ENCODE results near the gene P2RX2.

The P2RX2 gene

DNA sequence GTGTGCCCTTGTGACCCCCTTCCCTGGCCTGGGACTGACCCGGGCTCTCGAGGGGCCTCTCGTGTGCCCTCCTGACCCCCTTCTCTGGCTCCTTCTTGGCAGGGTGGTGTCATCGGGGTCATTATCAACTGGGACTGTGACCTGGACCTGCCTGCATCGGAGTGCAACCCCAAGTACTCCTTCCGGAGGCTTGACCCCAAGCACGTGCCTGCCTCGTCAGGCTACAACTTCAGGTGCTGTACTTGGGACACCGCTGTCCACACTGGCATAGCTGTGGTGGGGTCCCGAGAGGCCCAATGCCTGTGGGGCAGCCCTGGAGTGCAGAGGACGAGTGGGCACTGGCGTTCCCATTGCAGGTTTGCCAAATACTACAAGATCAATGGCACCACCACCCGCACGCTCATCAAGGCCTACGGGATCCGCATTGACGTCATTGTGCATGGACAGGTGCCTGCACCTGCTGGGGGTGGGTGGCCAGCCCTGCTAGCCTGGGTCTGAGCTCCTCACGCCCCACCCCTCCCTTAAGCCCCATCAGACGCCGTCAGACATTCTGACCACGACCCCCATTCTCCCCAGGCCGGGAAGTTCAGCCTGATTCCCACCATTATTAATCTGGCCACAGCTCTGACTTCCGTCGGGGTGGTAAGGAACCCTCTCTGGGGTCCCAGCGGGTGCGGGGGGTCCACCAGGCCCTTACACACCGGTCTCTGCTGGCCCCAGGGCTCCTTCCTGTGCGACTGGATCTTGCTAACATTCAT is 2.5 kb downstream of the P2RX2 start:
- H3K4me1 Mint-ChIP-seq = peaks cover 10% of the 10 kb centered on the region
- no peak overlapping the region for H3K4me3 Mint-ChIP-seq
- peaks cover 10% of the 10 kb centered on the region for H3K36me3 Mint-ChIP-seq (ENCODE audit: insufficient read depth)
- no peaks in the 10 kb centered on the region for H3K9me3 Mint-ChIP-seq
- ATAC-seq (replicated peaks; ENCODE audit: extremely low read depth, poor library complexity, severe bottlenecking) (no peak), DNase-seq (ENCODE audit: low spot score in 2 of 2) (no peak)
- no peak overlapping the region for H3K27ac Mint-ChIP-seq (ENCODE audit: low read depth)
- peaks cover 23% of the 10 kb centered on the region for H3K27me3 Mint-ChIP-seq

DNA sequence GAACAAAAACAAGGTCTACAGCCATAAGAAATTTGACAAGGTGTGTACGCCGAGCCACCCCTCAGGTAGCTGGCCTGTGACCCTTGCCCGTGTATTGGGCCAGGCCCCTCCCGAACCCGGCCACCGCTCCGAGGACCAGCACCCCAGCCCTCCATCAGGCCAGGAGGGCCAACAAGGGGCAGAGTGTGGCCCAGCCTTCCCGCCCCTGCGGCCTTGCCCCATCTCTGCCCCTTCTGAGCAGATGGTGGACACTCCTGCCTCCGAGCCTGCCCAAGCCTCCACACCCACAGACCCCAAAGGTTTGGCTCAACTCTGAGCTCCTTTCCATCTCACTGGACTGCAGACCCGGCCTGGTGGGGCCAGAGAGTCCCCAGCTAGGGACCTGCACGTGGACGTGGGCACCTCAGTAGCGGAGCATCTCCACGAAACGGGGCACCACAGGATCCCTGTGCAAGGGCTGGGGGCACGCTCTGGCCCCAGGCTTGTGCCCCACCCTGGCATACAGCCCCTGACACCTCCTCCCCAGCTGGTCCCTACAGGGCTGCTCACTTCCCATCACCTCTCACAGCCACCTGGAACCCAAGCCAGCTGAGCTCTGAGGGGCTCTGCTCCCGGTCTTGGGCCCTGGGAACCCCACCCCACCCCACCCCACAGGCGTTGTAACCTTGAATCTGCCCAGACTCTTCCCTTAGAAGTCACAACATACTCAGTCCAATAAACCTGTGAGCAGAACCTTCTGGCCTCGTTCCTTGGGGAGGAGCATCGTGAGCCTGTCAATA is 3.3 kb downstream of the P2RX2 start:
- H3K36me3 Mint-ChIP-seq (ENCODE audit: insufficient read depth) = peaks cover 10% of the 10 kb centered on the region
- DNase-seq (ENCODE audit: low spot score in 2 of 2) (no peak), ATAC-seq (replicated peaks; ENCODE audit: extremely low read depth, poor library complexity, severe bottlenecking) (no peak)
- H3K9me3 Mint-ChIP-seq = no peaks in the 10 kb centered on the region
- H3K27ac Mint-ChIP-seq (ENCODE audit: low read depth) = peak overlapping the region; percentile 76
- peaks cover 16% of the 10 kb centered on the region for H3K27me3 Mint-ChIP-seq
- peaks cover 10% of the 10 kb centered on the region for H3K4me1 Mint-ChIP-seq
- no peak overlapping the region for H3K4me3 Mint-ChIP-seq

DNA sequence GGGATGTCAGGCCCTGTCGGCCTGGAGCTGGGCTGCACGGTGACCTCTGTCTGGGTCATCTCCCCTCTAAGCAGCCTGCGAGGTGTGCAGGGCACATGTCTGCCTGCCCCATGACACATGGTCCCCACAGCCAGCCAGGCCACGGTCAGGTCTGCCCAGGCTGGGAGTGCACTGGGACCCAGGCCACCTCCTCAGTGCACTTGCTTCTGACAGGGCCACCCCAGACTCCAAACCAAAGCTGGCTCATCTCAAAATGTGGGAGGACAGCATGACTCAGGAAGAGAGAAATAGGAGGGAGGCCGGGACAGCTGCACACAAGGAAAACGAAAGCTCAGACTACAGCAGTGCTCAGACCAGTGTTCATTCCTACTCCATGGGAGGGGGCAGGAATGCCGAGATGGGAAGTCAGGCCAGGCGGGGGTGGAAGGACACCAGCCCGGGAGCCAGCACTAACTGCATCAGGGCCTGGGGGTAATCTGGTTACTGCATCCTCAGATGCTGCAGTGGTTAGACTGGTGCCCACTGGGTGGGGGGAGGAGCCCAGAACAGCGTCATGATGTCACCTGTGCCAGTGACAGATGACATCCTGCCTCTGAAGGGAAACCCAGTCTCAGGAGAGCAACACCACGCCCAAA is 4.0 kb downstream of the P2RX2 start:
- Mint-ChIP-seq H3K27me3 (peaks cover 9% of the 10 kb centered on the region), H3K9me3 (no peaks in the 10 kb centered on the region), H3K4me3 (no peak overlapping the region), H3K36me3 (ENCODE audit: insufficient read depth) (peaks cover 10% of the 10 kb centered on the region), H3K4me1 (peaks cover 8% of the 10 kb centered on the region), H3K27ac (ENCODE audit: low read depth) (peak overlapping the region; percentile 76)
- no peak for ATAC-seq (replicated peaks; ENCODE audit: extremely low read depth, poor library complexity, severe bottlenecking)
- DNase-seq (ENCODE audit: low spot score in 2 of 2) = no peak

DNA sequence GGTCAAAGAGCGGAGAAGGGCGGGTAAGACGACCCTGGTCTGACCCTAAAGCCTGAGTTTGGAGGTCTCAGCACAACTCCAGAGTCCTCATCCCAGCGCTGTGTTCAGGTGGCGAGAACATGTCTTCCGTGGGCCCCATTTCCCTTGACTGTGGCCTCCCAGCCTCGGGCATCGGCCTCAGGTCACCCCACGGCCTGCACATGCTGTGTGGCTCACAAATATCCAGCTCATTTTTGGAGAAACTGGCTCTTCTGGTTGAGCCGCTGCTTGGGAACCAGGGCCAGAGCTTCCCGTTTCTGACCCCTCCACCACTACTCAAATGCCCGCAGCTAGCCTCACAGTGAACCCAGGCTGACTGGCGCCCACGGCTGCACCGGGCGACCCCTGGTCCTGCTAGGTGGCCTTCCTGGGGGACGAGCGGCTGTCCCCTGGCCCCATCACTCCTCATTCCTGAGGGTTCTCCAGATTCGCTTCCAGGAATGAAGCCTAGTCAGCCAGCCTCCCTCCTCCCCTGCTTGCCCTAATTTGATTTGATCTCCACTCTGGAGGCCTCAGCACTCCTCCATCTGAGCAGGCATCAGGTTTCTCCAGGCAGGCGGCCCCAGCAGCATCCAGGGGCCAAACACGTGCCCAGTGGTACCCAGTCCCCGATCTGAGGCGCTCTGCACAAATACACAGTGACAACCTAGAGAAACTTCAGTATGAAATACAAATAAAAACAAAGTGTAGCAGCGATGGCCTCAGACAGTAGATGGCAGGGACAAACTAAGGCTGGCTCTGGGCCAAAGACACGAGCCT is 4.7 kb downstream of the P2RX2 start:
- H3K27me3 Mint-ChIP-seq = peaks cover 2% of the 10 kb centered on the region
- H3K4me1 Mint-ChIP-seq = peaks cover 3% of the 10 kb centered on the region
- ATAC-seq (replicated peaks; ENCODE audit: extremely low read depth, poor library complexity, severe bottlenecking) (no peak), DNase-seq (ENCODE audit: low spot score in 2 of 2) (no peak)
- peaks cover 10% of the 10 kb centered on the region for H3K36me3 Mint-ChIP-seq (ENCODE audit: insufficient read depth)
- no peak overlapping the region for H3K4me3 Mint-ChIP-seq
- H3K9me3 Mint-ChIP-seq = no peaks in the 10 kb centered on the region
- peak overlapping the region; percentile 76 for H3K27ac Mint-ChIP-seq (ENCODE audit: low read depth)

DNA sequence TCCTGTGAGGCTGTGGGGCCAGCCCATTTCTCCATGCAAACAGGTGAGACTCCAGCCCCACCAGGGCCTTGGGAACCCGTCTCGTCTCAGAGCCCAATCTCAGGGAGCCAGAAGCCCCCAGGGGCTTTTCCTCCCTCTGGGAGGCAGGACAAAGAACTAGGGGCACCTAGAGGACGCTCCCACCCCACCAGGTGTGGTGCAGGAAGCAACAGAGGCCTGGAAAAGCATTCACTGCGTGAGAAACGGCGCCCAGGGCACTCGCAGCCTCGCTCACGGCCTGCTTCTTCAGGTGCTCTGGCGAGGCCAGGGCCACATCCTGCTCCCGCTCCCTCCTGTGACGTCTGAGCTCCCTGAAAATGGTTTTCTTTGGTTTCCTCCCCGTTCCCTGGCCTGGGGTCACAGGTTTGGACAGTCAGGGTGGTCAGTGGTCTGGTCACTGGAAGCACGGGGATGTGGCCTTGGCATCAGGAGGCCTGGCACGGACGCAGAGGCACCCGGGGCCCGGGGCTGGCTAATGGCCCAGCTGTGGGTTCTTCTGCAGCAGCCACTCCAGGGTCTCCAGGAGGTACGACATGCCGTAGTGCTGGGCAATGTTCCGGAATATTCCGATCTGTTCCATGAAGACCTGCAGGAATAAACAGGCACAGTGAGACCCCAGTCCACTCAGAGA is 5.7 kb downstream of the P2RX2 start:
- Mint-ChIP-seq H3K4me1 (peaks cover 3% of the 10 kb centered on the region), H3K4me3 (no peak overlapping the region), H3K27ac (ENCODE audit: low read depth) (no peak overlapping the region), H3K27me3 (no peaks in the 10 kb centered on the region), H3K9me3 (no peaks in the 10 kb centered on the region), H3K36me3 (ENCODE audit: insufficient read depth) (peaks cover 10% of the 10 kb centered on the region)
- no peak for DNase-seq (ENCODE audit: low spot score in 2 of 2)
- ATAC-seq (replicated peaks; ENCODE audit: extremely low read depth, poor library complexity, severe bottlenecking) = no peak

DNA sequence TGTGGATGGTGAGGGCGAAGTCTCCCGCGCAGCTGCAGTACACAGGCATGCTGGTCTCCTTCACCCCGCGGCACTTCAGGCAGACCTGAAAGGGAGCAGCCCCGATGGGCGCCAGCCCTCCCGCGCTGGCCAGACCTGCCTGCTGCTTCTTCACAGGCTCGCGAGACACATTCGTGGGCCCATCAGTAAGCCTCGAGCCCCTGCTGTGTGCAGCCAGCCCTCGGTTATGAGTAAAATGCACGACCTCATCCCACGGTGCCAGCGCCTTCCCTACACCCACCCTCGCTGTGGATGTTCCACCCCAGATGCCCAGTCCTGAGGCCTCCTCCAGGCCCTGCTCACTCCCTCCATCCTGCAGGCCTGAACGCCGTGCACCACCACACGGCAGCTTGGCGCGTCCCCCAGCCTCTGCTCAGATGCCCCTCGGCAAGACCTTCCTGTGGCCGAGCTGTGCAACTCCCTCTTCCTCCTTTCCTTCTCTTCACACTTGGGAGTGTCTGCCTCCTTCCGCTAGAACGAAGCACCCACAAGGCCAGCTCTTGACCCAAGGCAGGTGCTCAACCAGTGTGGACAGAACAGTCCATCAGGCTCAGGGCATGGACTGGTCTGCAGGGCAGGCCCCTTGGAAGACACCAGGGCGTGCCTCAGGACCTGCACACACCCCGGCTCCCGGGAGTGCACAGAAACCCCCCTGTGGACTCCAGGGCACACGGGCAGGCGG is 6.5 kb downstream of the P2RX2 start:
- H3K4me1 Mint-ChIP-seq = peaks cover 3% of the 10 kb centered on the region
- H3K9me3 Mint-ChIP-seq = no peaks in the 10 kb centered on the region
- H3K27me3 Mint-ChIP-seq = no peaks in the 10 kb centered on the region
- peaks cover 14% of the 10 kb centered on the region for H3K36me3 Mint-ChIP-seq (ENCODE audit: insufficient read depth)
- no peak for DNase-seq (ENCODE audit: low spot score in 2 of 2)
- peak overlapping the region; percentile 71 for H3K27ac Mint-ChIP-seq (ENCODE audit: low read depth)
- no peak overlapping the region for H3K4me3 Mint-ChIP-seq
- no peak for ATAC-seq (replicated peaks; ENCODE audit: extremely low read depth, poor library complexity, severe bottlenecking)

DNA sequence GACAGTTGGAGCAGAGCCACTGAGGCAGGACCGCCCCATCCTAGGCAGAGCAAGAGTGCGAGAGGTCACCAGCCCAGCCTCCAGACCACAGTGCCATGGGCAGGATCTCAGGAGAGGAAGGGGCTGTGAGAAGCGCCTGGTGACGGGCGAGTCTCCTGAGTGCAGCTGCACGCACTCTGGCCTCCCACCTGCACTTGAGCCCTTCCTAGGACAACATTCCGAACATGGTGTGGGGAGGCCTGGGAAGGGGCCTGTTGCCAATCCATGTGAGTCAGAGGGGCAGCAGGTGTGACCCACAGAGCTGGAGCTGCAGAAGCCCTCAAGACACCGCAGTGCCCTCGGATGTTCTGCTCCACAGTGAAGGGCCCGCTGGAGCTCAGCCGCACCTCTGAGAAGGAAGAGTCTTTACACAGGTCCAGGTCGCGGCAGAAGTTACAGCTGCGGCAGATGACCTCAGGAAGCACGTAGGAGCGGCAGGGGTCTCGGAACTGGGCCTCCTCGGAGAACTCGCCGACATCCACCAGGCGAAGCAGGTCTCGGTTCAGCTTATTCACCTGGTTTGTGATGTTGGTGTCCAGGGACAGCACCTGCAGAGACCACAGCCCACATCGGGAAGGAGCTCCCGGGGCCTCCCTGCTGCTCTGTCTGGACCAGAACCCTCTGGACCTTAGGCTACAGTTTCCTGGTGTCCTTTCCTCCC is 7.3 kb downstream of the P2RX2 start:
- DNase-seq (ENCODE audit: low spot score in 2 of 2) = no peak
- peak overlapping the region; percentile 71 for H3K27ac Mint-ChIP-seq (ENCODE audit: low read depth)
- H3K4me3 Mint-ChIP-seq = no peak overlapping the region
- H3K27me3 Mint-ChIP-seq = no peaks in the 10 kb centered on the region
- ATAC-seq (replicated peaks; ENCODE audit: extremely low read depth, poor library complexity, severe bottlenecking) = no peak
- peaks cover 14% of the 10 kb centered on the region for H3K36me3 Mint-ChIP-seq (ENCODE audit: insufficient read depth)
- no peaks in the 10 kb centered on the region for H3K9me3 Mint-ChIP-seq
- peaks cover 3% of the 10 kb centered on the region for H3K4me1 Mint-ChIP-seq

DNA sequence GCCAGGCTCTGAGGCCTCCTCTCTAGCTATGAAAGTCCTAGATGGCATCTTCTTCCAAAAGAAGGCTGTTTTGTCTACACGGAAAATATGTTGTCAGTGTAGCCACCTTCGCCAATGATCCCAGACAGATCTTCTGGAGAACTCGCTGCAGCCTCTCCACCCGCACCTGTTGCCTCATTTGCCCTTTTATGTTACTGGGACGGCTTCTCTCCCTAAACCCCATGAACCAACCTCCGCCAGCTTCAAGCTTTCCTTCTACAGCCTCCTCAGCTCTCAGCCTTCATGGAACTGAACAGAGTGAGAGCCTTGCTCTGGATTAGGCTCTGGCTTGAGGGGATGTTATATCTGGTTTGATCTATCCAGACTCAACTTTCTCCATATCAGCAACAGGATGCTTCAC is 10.8 kb downstream of the P2RX2 start:
- Mint-ChIP-seq H3K27me3 (no peaks in the 10 kb centered on the region), H3K4me1 (no peaks in the 10 kb centered on the region), H3K4me3 (no peak overlapping the region), H3K36me3 (ENCODE audit: insufficient read depth) (peaks cover 16% of the 10 kb centered on the region), H3K27ac (ENCODE audit: low read depth) (no peak overlapping the region), H3K9me3 (no peaks in the 10 kb centered on the region)
- DNase-seq (ENCODE audit: low spot score in 2 of 2) = no peak
- ATAC-seq (replicated peaks; ENCODE audit: extremely low read depth, poor library complexity, severe bottlenecking) = no peak

DNA sequence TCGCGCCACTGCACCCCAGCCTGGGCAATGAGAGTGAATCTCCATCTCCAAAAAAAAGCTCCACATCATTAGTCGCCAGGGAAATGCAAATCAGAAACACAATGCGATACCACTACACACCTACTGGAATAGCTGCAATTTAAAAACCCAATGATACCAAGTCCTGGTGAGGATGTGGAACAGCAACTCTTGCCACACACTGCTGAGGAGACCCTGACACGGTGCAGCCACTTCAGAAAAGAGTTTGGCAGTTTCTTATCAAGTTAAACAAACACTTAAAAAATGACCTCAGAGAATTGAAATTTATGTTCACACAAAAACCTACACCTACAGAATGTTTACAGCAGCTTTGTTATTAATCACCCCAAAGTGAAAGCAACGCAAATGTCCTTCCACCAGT is 12.1 kb downstream of the P2RX2 start:
- H3K4me1 Mint-ChIP-seq = no peaks in the 10 kb centered on the region
- no peak for ATAC-seq (replicated peaks; ENCODE audit: extremely low read depth, poor library complexity, severe bottlenecking)
- H3K27me3 Mint-ChIP-seq = no peaks in the 10 kb centered on the region
- H3K4me3 Mint-ChIP-seq = no peak overlapping the region
- peaks cover 13% of the 10 kb centered on the region for H3K36me3 Mint-ChIP-seq (ENCODE audit: insufficient read depth)
- no peak for DNase-seq (ENCODE audit: low spot score in 2 of 2)
- no peak overlapping the region for H3K27ac Mint-ChIP-seq (ENCODE audit: low read depth)
- H3K9me3 Mint-ChIP-seq = no peaks in the 10 kb centered on the region

DNA sequence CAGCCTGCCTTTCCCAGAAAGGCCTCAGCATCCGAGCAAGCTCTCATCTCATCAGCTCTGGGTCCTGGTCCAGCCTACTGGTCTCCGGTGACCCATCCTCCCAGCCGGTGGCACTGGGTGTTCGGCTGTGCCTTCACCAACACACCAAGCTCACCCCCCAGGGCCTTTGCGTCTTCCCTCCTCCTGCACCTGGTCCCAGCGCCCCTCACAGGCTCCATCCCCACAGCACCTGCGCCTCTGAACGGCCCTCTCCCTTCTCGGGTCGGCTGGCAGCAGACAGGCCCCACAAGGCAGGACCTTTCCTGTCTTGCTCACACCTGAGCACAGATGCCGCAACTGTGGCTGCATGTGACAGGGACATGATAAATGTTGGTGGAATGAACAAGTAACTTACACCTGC is 13.1 kb downstream of the P2RX2 start:
- no peaks in the 10 kb centered on the region for H3K27me3 Mint-ChIP-seq
- H3K9me3 Mint-ChIP-seq = no peaks in the 10 kb centered on the region
- DNase-seq (ENCODE audit: low spot score in 2 of 2) = no peak
- ATAC-seq (replicated peaks; ENCODE audit: extremely low read depth, poor library complexity, severe bottlenecking) = no peak
- H3K4me1 Mint-ChIP-seq = no peaks in the 10 kb centered on the region
- H3K4me3 Mint-ChIP-seq = no peak overlapping the region
- no peak overlapping the region for H3K27ac Mint-ChIP-seq (ENCODE audit: low read depth)
- H3K36me3 Mint-ChIP-seq (ENCODE audit: insufficient read depth) = peaks cover 15% of the 10 kb centered on the region

DNA sequence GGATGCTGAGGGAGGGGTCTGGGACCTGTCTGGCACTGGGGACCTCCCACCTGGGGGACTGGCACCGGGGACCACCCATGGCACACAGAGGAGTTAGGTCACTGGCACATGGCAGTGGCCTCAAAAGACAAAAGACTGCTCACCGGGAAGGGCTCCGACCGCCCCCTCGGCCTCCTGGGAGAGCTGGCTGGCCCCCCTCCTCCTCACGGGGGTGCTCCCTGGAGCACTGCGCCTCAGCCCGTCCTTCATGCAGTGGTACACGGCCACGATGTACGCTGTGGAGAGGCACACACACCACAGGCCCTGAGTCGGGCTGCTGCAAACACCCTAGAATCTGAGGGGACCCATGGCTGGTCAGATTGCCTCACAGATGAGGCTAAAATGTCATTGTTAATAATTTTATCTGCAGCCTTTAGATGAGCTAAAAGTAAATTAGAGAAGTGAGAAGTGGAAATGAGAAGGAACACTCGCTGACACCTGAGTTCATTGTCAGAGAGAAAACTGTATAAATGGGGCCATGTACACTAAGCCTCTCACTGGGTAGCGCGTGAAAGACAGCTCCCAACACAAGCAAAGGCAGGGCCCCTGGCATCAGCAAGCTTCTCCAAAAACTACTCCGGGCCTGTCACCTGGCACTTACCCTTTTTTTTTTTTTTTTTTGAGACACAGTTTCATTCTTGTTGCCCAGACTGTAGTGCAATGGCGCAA is 14.1 kb downstream of the P2RX2 start:
- DNase-seq (ENCODE audit: low spot score in 2 of 2) = no peak
- no peaks in the 10 kb centered on the region for H3K9me3 Mint-ChIP-seq
- H3K27ac Mint-ChIP-seq (ENCODE audit: low read depth) = no peak overlapping the region
- H3K27me3 Mint-ChIP-seq = no peaks in the 10 kb centered on the region
- no peak overlapping the region for H3K4me3 Mint-ChIP-seq
- peaks cover 18% of the 10 kb centered on the region for H3K36me3 Mint-ChIP-seq (ENCODE audit: insufficient read depth)
- no peaks in the 10 kb centered on the region for H3K4me1 Mint-ChIP-seq
- ATAC-seq (replicated peaks; ENCODE audit: extremely low read depth, poor library complexity, severe bottlenecking) = no peak
